K562 (cell line): ENCODE measurements around the gene KIF24. TPM values are rescaled to one million over a fixed set of nuclear protein-coding genes. Genes with fewer than 3 reads are reported as not detected.

ENCODE experiments used
- ATAC-seq: fragments of 200-7000 bp; cut with Tn5 transposase; 3 replicates; pipeline ENCODE4 v1.9.1; 2020; ENCODE audit warnings: moderate library complexity
- BruUV-seq: library from RNA; stranded (reverse); fragments of 400-500 nt; replicated peaks from 2 replicates; lab custom pipeline; 2021; lab: Mats Ljungman, UMichigan
- CTCF ChIA-PET: fragments of 300-600 bp; formaldehyde crosslinking; extraction: SDS; loops from one replicate; lab custom pipeline; 2021; ENCODE audit warnings: low intra/inter-chr PET ratio; lab: Yijun Ruan, JAX
- POLR2A ChIA-PET: fragments of 300-600, 350-650 bp; sonication (Branson Sonifier 250); formaldehyde crosslinking; extraction: SDS; loops from one replicate; lab custom pipeline; 2021; ENCODE audit warnings: antibody characterized with exemption, inconsistent platforms; lab: Yijun Ruan, JAX
- DNase-seq, 4 experiments: peaks; one replicate each; pipeline versions ENCODE4 v3.0.0 to v3.0.0-alpha.2; 2011 to 2018; ENCODE audit warnings: low spot score in 3 of 4, mixed read lengths in 3 of 4; ENCODE audit errors: extremely low read depth in 1 of 4
- FAIRE-seq: peaks from 2 replicates; lab custom pipeline; 2011; peaks lifted over from hg19 to GRCh38; lab: Jason Lieb, UNC
- H2AFZ ChIP-seq: 2 replicates; pipeline ENCODE4 v1.6.0; 2011; ENCODE audit warnings: low read depth, low read length, control low read depth, inconsistent platforms
- H3K27ac ChIP-seq: fragments of 200-600 bp; 3 replicates; pipeline ENCODE4 v1.8.0; 2011; ENCODE audit warnings: low read depth, mild to moderate bottlenecking, control low read depth, inconsistent platforms, low read length, moderate library complexity, mixed read lengths; ENCODE audit errors: extremely low read depth
- H3K27me3 ChIP-seq, 2 experiments: fragments of 300-600 bp in 1 of 2; 2 replicates in 1 of 2; 3 replicates in 1 of 2; pipeline versions ENCODE4 v1.6.0 to v1.8.0; 2011; ENCODE audit warnings: inconsistent platforms in 2 of 2, low read length in 2 of 2, mild to moderate bottlenecking in 1 of 2, mixed read lengths in 1 of 2, moderate library complexity in 1 of 2; ENCODE audit not compliant: control insufficient read depth in 2 of 2, insufficient read depth in 2 of 2
- H3K36me3 ChIP-seq: fragments of 300-600 bp; 3 replicates; pipeline ENCODE4 v1.8.0; 2011; ENCODE audit warnings: mild to moderate bottlenecking, low read length, inconsistent platforms; ENCODE audit not compliant: control insufficient read depth, insufficient read depth
- H3K4me1 ChIP-seq, 2 experiments: fragments of 200-600 bp in 1 of 2; replicated peaks in 1 of 2; 2 replicates in 1 of 2; 3 replicates in 1 of 2; pipeline versions ENCODE4 v1.5.1 to v1.8.0; 2011; ENCODE audit warnings: inconsistent platforms in 2 of 2, low read length in 2 of 2, mild to moderate bottlenecking in 1 of 2, mixed read lengths in 1 of 2, moderate library complexity in 1 of 2; ENCODE audit not compliant: control insufficient read depth in 2 of 2, insufficient read depth in 2 of 2
- H3K4me2 ChIP-seq: 2 replicates; pipeline ENCODE4 v1.6.1; 2011; ENCODE audit warnings: low read length, control low read depth, inconsistent platforms, mixed read lengths; ENCODE audit not compliant: insufficient read depth
- H3K4me3 ChIP-seq: fragments of 200-600 bp; sonication (generic), shearing (Covaris generic); 2 replicates; pipeline ENCODE4 v1.5.1; 2016; ENCODE audit warnings: control low read depth, inconsistent platforms
- H3K79me2 ChIP-seq: fragments of 200-600 bp; 3 replicates; pipeline ENCODE4 v1.8.0; 2011; ENCODE audit warnings: low read length, inconsistent platforms; ENCODE audit not compliant: control insufficient read depth, insufficient read depth
- H3K9ac ChIP-seq, 2 experiments: 2 replicates each; pipeline versions ENCODE4 v1.6.0 to v1.6.1; 2011; ENCODE audit warnings: low read depth in 2 of 2, low read length in 2 of 2, control low read depth in 1 of 2, inconsistent platforms in 1 of 2, mild to moderate bottlenecking in 1 of 2, mixed read lengths in 1 of 2; ENCODE audit not compliant: insufficient read depth in 1 of 2
- H3K9me1 ChIP-seq: one replicate; pipeline ENCODE4 v1.6.0; 2011; ENCODE audit warnings: inconsistent platforms, mild to moderate bottlenecking, low read length, moderate library complexity; ENCODE audit not compliant: control insufficient read depth, insufficient read depth
- H3K9me3 ChIP-seq: replicated peaks from 2 replicates; pipeline ENCODE4 v1.5.1; 2011; ENCODE audit warnings: low read depth, low read length, inconsistent platforms; ENCODE audit not compliant: control insufficient read depth, insufficient read depth
- H4K20me1 ChIP-seq: replicated peaks from 2 replicates; pipeline ENCODE4 v1.6.1; 2011; ENCODE audit warnings: low read length, inconsistent platforms, mixed read lengths; ENCODE audit not compliant: control insufficient read depth, insufficient read depth
- CREM ChIP-seq: IDR thresholded peaks from 2 replicates; pipeline ENCODE4 v1.6.1; 2014; ENCODE audit warnings: antibody characterized with exemption, low read depth
- ETV5 ChIP-seq: sonication (generic); formaldehyde crosslinking; IDR thresholded peaks from 2 replicates; pipeline ENCODE4 v1.4.0; 2020; ENCODE audit warnings: low read depth, mild to moderate bottlenecking, missing genetic modification reagents
- FOSL1 ChIP-seq: fragments of 200-800 bp; sonication (Bioruptor generic); conservative IDR thresholded peaks from 2 replicates; pipeline ENCODE4 v1.6.1; 2016; ENCODE audit warnings: missing genetic modification characterization, missing compliant biosample characterization
- MEF2D ChIP-seq: conservative IDR thresholded peaks from 2 replicates; pipeline ENCODE4 v1.6.1; 2016; ENCODE audit warnings: low read depth, missing genetic modification characterization, missing compliant biosample characterization
- PHF8 ChIP-seq: fragments of 200-600 bp; sonication (generic); IDR thresholded peaks from 2 replicates; pipeline ENCODE4 v1.6.1; 2012; ENCODE audit warnings: mixed run types, mild to moderate bottlenecking, inconsistent platforms, low read length, moderate library complexity, borderline replicate concordance
- SMARCA5 ChIP-seq: fragments of 450-650 bp; IDR thresholded peaks from 2 replicates; pipeline ENCODE4 v1.6.1; 2016
- ZNF253 ChIP-seq: fragments of 250-450 bp; sonication (Bioruptor Pico); conservative IDR thresholded peaks from 2 replicates; pipeline ENCODE4 v1.6.1; 2021; ENCODE audit warnings: mild to moderate bottlenecking
- ZNF644 ChIP-seq: fragments of 200-800 bp; sonication (Bioruptor generic); IDR thresholded peaks from 2 replicates; pipeline ENCODE4 v1.6.1; 2016; ENCODE audit warnings: low read depth, missing genetic modification characterization, missing compliant biosample characterization
- ZNF77 ChIP-seq: fragments of 250-450 bp; sonication (Bioruptor Pico); IDR thresholded peaks from 2 replicates; pipeline ENCODE4 v1.5.0; 2020
- WGBS: fragments of 100-300 bp; shearing (Covaris generic); methylation state at CpG from one replicate; pipeline ENCODE4 v1.1.6; 2016; ENCODE audit warnings: low coverage, mixed read lengths; ENCODE audit not compliant: insufficient coverage; ENCODE audit errors: missing lambda C conversion rate; 5-methylcytosine and 5-hydroxymethylcytosine counted together
- in situ Hi-C: fragments of 300-500 bp; cut with MboI; formaldehyde crosslinking; loops from 4 replicates; pipeline ENCODE4 v1.15.0; 2018; ENCODE audit warnings: inconsistent platforms, mixed read lengths
- intact Hi-C: fragments of 100-400 bp; cut with micrococcal nuclease; formaldehyde crosslinking; loops from 2 replicates; pipeline ENCODE4 v1.14.2; 2022
- polyA plus RNA-seq, 8 experiments: library from polyadenylated mRNA; depleted of rRNA in 4 of 8; stranded (reverse) in 5 of 8; unstranded in 3 of 8; fragments of >200 nt; fragmentation: Nextera tagmentation in 2 of 8; fragmentation: Illumina TruSeq in 1 of 8; extraction: Ambion mirVana in 2 of 8; extraction: Trizol in 1 of 8; gene quantifications; 2 replicates each; pipeline versions ENCODE4 v1.2.1 to v1.2.3, GENCODE V29; 2011 to 2014; ENCODE audit warnings: inconsistent platforms in 1 of 8, missing spikeins in 1 of 8
- total RNA-seq, 7 experiments: library from RNA; depleted of rRNA in 6 of 7; stranded (reverse); fragments of >200 nt in 6 of 7; fragmentation: Illumina TruSeq in 2 of 7; extraction: Trizol in 2 of 7; gene quantifications; 2 replicates each; pipeline versions ENCODE4 v1.2.1 to v1.2.3, GENCODE V29; 2011 to 2021; ENCODE audit warnings: low replicate concordance in 1 of 7
- TF ChIP-seq, protein P1 (sequence below): sonication (generic); formaldehyde crosslinking; IDR thresholded peaks from 2 replicates; pipeline ENCODE4 v1.8.0; 2023; ENCODE audit warnings: missing genetic modification reagents, mild to moderate bottlenecking, borderline replicate concordance

Gene KIF24
- total and polyA plus RNA-seq, 9 of the 15 experiments (the other 6 are each of a cell fraction or from before 2014, with no cell fraction given): 0.63 to 5.8 (median 4.4) TPM

DNA sequence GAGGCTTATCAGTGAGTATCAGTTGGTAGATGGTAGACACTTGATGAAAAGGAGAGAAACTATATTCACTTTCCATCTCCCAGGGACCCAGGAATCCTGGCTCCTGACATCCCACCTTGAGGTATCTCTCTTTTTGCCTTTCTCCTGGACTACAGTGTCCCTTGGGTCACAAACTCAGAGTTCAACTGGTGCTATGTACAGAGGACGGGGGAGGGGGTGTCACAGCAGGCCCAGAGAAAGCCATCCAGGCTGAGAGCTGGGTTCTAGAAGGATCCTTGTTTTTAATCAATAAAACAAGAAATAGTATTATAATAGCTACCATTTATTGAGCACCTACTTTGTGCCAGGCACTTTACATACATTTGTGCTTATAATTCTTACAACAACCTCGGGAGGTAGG, 37.3 kb upstream of the KIF24 start:
- no TSS peak for BruUV-seq
- Histone ChIP-seq H3K4me2 (no peak overlapping the region), H3K4me3 (no peak overlapping the region), H3K4me1 (no peaks in the 10 kb centered on the region), H3K9ac (no peak overlapping the region), H3K27ac (no peak overlapping the region), H3K36me3 (no peaks in the 10 kb centered on the region), H4K20me1 (no peaks in the 10 kb centered on the region), H2AFZ (no peak overlapping the region), H3K9me1 (no peaks in the 10 kb centered on the region), H3K79me2 (no peaks in the 10 kb centered on the region), H3K27me3 (peaks cover 0 to 7% of the 10 kb centered on the region in 2 experiments; a peak in 1 of 5 replicates), H3K9me3 (0 out of 2 replicates have a peak, but pooled peaks cover 2% of the 10 kb centered on the region)
- FAIRE-seq: no peak
- intact Hi-C loops (no loop called here), in situ Hi-C loops (no loop called here)
- 0% methylated on average over 2 of the region's 2 CpGs for WGBS
- TF ChIP-seq PHF8 (no peak), ZNF77 (CRISPR knock-in tag) (no peak), FOSL1 (tag) (no peak), CREM (no peak), ZNF644 (tag) (no peak), SMARCA5 (no peak), MEF2D (no peak), ETV5 (CRISPR knock-in tag) (no peak), ZNF253 (CRISPR knock-in tag) (no peak)
- TF ChIP-seq, protein P1, sequence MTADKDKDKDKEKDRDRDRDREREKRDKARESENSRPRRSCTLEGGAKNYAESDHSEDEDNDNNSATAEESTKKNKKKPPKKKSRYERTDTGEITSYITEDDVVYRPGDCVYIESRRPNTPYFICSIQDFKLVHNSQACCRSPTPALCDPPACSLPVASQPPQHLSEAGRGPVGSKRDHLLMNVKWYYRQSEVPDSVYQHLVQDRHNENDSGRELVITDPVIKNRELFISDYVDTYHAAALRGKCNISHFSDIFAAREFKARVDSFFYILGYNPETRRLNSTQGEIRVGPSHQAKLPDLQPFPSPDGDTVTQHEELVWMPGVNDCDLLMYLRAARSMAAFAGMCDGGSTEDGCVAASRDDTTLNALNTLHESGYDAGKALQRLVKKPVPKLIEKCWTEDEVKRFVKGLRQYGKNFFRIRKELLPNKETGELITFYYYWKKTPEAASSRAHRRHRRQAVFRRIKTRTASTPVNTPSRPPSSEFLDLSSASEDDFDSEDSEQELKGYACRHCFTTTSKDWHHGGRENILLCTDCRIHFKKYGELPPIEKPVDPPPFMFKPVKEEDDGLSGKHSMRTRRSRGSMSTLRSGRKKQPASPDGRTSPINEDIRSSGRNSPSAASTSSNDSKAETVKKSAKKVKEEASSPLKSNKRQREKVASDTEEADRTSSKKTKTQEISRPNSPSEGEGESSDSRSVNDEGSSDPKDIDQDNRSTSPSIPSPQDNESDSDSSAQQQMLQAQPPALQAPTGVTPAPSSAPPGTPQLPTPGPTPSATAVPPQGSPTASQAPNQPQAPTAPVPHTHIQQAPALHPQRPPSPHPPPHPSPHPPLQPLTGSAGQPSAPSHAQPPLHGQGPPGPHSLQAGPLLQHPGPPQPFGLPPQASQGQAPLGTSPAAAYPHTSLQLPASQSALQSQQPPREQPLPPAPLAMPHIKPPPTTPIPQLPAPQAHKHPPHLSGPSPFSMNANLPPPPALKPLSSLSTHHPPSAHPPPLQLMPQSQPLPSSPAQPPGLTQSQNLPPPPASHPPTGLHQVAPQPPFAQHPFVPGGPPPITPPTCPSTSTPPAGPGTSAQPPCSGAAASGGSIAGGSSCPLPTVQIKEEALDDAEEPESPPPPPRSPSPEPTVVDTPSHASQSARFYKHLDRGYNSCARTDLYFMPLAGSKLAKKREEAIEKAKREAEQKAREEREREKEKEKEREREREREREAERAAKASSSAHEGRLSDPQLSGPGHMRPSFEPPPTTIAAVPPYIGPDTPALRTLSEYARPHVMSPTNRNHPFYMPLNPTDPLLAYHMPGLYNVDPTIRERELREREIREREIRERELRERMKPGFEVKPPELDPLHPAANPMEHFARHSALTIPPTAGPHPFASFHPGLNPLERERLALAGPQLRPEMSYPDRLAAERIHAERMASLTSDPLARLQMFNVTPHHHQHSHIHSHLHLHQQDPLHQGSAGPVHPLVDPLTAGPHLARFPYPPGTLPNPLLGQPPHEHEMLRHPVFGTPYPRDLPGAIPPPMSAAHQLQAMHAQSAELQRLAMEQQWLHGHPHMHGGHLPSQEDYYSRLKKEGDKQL: no peak
- no peak for ATAC-seq
- ChIA-PET CTCF (no interaction called here), POLR2A (no interaction called here)
- DNase-seq: no peak
